NCI-H1694 (cell line): ENCODE data around the gene MTHFD1L.
"Not testable (repeated sequence)": the region's sequence is repeated elsewhere in the genome, so short reads cannot be mapped to it uniquely, and the experiment has no call there.

ENCODE experiments used
- DNase-seq: peaks from one replicate; lab custom pipeline; 2025; lab: John Stamatoyannopoulos, UW

Gene MTHFD1L

GRCh38 chr6:150865406-150866146, at the start of gene MTHFD1L:
Gene MTHFD1L, plus strand, starts transcription at chr6:150865702. Its CDS starts 121 bp downstream, at chr6:150865823.
- no peak for DNase-seq

GRCh38 chr6:150816554-150816953, 48.9 kb upstream of the MTHFD1L start:
- DNase-seq = not testable (repeated sequence)

GRCh38 chr6:150822932-150823331, 42.6 kb upstream of the MTHFD1L start:
- DNase-seq = no peak

DNA sequence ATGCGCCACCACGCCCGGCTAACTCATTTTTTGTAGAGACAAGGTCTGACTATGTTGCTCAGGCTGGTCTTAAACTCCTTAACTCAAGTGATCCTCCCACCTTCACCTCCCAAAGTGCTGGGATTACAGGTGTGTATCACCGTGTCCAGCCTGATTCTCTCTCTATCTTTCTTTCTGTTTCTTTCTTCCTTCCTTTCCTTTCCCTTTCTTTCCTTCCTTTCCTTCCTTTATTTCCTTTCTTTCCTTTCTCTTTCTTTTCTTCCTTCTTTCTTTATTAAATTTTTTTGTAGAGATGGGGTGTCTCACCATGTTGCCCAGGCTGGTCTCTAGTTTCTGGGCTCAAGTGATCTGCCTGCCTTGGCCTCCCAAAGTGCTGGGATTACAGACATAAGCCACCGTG, 38.7 kb upstream of the MTHFD1L start:
- no peak for DNase-seq

GRCh38 chr6:150828107-150828506, 37.4 kb upstream of the MTHFD1L start:
- DNase-seq = not testable (repeated sequence)

DNA sequence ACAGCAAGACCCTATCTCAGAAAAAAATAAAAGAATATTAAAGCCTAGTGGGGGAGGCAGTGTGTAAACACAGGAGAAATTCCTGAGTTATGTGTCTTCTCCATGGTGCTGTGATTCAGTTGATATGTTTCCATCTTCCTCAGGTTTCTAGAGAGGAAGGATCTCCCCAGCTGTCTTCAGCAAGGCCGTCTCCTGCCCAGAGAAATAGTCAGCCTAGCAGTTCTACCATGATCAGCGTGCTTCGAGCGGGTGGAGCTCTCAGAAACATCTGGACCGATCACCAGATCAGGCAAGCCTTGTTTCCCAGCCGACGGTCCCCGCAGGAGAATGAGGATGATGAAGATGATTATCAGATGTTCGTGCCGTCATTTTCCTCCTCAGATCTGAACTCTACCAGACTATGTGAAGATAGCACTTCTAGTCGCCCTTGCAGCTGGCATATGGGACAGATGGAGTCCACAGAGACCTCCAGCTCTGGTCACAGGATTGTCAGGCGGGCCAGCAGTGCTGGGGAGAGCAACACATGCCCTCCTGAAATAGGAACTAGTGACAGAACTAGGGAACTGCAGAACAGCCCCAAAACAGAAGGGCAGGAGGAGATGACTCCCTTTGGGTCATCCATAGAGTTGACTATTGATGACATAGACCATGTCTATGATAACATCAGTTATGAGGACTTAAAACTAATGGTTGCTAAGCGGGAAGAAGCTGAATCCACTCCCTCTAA, 34.9 kb upstream of the MTHFD1L start:
- DNase-seq = no peak

DNA sequence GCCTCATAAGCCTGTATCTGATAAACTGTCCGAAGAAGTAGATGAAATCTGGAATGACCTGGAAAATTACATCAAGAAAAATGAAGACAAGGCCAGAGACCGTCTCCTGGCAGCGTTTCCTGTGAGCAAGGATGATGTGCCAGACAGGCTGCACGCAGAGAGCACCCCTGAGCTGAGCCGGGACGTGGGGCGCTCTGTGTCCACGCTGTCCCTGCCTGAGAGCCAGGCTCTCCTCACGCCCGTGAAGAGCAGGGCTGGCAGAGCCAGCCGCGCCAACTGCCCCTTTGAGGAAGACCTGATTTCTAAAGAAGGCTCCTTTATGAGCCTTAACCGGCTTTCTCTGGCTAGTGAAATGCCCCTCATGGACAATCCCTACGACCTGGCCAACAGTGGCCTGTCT, 33.9 kb upstream of the MTHFD1L start:
- DNase-seq = no peak

GRCh38 chr6:150835620-150836019, 29.9 kb upstream of the MTHFD1L start:
- no peak for DNase-seq

DNA sequence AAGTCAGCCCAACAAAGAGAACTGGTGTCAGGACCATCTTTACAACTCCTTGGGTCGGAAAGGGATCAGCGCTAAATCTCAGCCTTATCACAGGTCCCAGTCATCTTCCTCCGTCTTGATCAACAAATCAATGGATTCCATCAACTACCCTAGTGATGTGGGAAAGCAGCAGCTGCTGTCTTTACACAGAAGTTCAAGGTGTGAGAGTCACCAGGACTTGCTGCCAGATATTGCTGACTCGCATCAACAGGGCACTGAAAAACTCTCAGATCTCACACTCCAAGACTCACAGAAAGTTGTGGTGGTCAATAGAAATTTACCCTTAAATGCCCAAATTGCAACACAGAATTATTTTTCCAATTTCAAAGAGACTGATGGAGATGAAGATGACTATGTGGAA, 25.3 kb upstream of the MTHFD1L start:
- DNase-seq = no peak

GRCh38 chr6:150841189-150841588, 24.3 kb upstream of the MTHFD1L start:
- DNase-seq = no peak

GRCh38 chr6:150841697-150842096, 23.8 kb upstream of the MTHFD1L start:
- DNase-seq = no peak

DNA sequence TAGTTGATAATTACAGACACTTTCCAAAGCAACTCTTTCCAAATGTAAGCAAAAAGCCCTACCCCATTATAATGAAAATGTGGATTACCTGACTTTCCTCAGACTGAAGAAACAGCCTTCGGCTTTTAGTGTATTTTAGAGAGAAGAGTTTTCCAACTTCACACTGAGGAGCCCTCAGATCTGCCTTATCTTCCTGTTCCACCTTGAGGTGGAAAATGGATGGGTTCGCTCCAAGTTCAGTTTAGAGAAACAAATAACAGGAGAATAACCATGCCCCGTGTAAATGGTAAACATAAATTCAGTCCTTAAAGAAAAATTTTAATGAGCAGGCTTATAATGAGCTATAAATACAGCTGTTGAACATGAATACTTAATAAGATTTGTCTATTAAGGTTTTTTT, 21.1 kb upstream of the MTHFD1L start:
- DNase-seq = no peak

DNA sequence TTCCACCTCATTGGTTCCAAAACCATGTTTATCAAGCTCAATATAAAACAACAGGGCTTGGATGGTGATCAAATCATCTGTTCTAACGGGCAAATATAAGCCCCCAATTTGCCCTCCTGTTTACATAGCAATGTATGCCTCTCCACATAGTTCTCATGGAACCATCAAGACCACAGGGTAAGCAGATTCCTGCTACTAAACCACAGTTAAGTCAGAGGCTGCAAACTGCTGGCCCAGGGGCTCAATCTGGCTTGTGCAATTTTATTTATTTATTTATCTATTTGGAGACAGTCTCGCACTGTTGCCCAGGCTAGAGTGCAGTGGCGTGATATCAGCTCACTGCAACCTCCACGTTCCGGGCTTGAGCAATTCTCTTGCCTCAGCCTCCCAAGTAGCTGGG, 18.9 kb upstream of the MTHFD1L start:
- no peak for DNase-seq

GRCh38 chr6:150848400-150848799, 17.1 kb upstream of the MTHFD1L start:
- DNase-seq = no peak

DNA sequence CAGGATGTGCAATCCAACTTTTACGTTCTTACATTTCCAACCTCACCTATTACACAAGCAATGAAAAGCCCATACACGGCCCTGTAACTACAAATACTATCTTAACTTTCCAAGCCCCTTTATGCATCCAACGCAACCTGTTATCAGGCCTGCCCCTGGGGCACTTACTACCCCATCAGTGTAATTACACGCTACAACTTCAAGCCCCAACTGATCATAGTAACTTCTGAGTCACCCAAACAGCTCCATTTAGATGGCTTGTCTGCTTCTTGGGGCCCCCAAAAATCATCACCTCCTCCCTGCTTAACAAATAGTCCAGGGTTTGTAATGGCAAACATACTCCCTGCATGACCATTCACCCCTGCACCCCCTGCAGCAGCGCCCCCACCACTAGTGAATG, 11.1 kb upstream of the MTHFD1L start:
- DNase-seq = not testable (repeated sequence)

- DNase-seq = not testable (repeated sequence)
Observed at GRCh38 chr6:150855171-150855570, 10.3 kb upstream of the MTHFD1L start.

DNA sequence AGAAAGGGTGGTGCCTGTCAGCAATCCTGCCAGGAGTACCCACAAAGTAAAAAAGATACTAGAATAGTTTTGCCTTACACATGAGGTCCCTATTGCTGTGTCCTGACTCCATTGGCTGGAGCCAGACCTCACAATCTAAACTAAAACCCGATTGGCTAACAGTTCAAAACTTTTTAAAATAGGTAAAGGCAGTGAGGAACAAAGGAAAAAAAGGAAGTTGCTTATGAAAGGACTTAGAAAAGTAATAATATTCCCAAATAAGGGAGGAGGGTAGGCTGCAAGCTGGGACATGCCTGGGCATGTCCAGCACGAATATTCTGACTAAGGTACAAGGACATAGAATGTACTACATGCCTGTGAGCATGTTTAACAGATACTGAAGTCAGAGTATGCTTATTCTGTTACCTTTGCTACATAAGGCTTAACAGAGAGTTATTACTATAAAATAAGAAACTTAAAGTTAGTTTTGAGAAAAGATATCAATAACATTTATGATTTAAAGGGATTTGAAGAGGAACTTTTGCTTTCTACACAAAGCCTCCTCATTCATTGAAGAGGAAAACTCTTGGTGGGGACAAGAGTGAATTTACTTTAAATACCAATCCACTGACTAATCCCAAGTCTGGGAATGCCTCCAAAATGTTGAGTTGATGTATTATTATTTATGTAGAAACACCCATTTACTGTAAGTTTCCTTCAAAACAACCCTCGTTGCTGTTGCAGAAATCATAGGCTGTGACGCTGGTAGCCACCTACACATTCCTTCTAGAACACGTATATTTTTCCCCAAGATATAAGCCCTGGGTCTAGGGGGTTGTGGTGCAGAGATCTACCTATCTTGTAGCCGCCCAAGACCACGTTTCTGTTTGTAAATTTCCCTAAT, 8.2 kb upstream of the MTHFD1L start:
- no peak for DNase-seq

GRCh38 chr6:150857945-150858308, 7.6 kb upstream of the MTHFD1L start:
- no peak for DNase-seq

GRCh38 chr6:150861448-150862168, 3.9 kb upstream of the MTHFD1L start:
- DNase-seq = not testable (repeated sequence)

GRCh38 chr6:150863213-150863928, 2.1 kb upstream of the MTHFD1L start:
- DNase-seq = no peak

- no peak for DNase-seq
Observed at GRCh38 chr6:150865043-150865405, 478 bp upstream of the MTHFD1L start.
